ENCODE data around the gene ERGIC1.

Gene ERGIC1

DNA sequence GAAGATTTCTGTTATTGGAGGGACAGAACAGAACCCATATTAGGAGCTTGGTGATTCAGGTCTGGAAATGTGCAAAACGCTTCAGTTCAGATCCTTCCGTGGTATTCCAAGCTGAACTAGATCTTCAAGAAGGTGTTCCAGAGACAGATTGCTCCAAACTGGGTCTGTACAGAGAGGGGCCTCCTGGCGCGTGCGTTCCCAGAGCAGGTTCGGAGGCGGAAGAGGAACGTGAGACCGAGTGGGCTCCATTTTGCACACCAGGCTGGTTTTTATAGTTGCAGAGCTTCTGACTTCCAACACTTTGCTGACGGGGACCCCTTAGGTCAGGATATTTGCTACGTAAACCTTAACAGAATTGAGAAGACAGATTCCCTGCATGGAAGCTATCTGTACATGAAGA, 108.5 kb downstream of the ERGIC1 start:
- TF ChIP-seq, protein P1, sequence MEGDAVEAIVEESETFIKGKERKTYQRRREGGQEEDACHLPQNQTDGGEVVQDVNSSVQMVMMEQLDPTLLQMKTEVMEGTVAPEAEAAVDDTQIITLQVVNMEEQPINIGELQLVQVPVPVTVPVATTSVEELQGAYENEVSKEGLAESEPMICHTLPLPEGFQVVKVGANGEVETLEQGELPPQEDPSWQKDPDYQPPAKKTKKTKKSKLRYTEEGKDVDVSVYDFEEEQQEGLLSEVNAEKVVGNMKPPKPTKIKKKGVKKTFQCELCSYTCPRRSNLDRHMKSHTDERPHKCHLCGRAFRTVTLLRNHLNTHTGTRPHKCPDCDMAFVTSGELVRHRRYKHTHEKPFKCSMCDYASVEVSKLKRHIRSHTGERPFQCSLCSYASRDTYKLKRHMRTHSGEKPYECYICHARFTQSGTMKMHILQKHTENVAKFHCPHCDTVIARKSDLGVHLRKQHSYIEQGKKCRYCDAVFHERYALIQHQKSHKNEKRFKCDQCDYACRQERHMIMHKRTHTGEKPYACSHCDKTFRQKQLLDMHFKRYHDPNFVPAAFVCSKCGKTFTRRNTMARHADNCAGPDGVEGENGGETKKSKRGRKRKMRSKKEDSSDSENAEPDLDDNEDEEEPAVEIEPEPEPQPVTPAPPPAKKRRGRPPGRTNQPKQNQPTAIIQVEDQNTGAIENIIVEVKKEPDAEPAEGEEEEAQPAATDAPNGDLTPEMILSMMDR (IDR thresholded peaks at IDR 0.05; ENCODE audit: low read depth, low read length), result no peak
- in situ Hi-C loops (cut with HindIII; ENCODE audit: low sequenced_read_pairs), result no loop called here
- H3K4me3 ChIP-seq (ENCODE audit: low read depth, low read length), result no peak overlapping the region
- no peak for DNase-seq (ENCODE audit: low read depth, low spot score)

GRCh38 chr5:172943283-172943841, 109.3 kb downstream of the ERGIC1 start:
- DNase-seq (ENCODE audit: low read depth, low spot score), result peak; percentile 86
- in situ Hi-C loops (cut with HindIII; ENCODE audit: low sequenced_read_pairs), result no loop called here
- TF ChIP-seq, protein P1 (IDR thresholded peaks at IDR 0.05; ENCODE audit: low read depth, low read length), result no peak
- no peak overlapping the region for H3K4me3 ChIP-seq (ENCODE audit: low read depth, low read length)

DNA sequence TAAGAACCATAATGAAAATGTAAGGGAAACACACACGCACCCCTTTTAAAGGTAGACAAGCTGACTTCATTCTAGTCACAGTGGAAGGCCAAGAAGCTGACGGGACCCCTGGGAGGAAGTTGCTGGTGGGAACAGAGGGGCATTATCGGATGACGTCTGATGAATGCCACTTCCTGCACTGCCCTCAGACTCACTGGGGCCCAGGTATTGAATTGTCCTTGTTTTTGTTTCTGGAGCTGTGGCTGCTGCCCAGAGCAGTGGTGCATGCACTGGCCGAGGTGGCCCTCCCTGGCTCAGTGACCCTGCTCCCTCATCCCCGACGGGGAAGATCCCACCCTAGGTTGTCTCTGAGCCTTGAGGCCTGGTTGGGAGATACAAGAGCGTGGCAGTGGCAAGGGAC, 109.9 kb downstream of the ERGIC1 start:
- in situ Hi-C loops (cut with HindIII; ENCODE audit: low sequenced_read_pairs), result no loop called here
- TF ChIP-seq, protein P1 (IDR thresholded peaks at IDR 0.05; ENCODE audit: low read depth, low read length), result no peak
- no peak overlapping the region for H3K4me3 ChIP-seq (ENCODE audit: low read depth, low read length)
- DNase-seq (ENCODE audit: low read depth, low spot score), result no peak

DNA sequence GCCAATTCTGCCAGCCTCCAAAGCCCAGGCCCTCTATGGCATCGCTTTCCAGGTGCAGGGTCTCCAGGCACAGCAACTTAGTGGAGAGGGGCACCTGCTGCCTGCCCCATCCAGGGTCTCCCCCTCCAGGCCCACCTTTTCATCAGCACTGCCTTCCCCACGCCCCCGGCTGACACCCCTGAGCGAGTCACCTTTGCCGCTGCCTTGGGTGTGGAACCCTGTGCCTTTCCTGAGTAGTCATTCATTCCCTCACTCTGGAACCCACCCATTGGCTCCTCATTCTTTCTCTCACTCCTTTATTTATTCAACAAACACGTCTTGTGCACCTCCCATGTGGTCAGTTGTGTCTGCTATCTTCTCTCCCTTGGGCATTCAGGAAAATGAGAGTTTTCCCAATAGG, 110.7 kb downstream of the ERGIC1 start:
- H3K4me3 ChIP-seq (ENCODE audit: low read depth, low read length), result no peak overlapping the region
- in situ Hi-C loops (cut with HindIII; ENCODE audit: low sequenced_read_pairs), result no loop called here
- TF ChIP-seq, protein P1 (IDR thresholded peaks at IDR 0.05; ENCODE audit: low read depth, low read length), result no peak
- DNase-seq (ENCODE audit: low read depth, low spot score), result no peak

GRCh38 chr5:172945151-172945550, 111.1 kb downstream of the ERGIC1 start:
- DNase-seq (ENCODE audit: low read depth, low spot score), result no peak
- in situ Hi-C loops (cut with HindIII; ENCODE audit: low sequenced_read_pairs), result no loop called here
- no peak overlapping the region for H3K4me3 ChIP-seq (ENCODE audit: low read depth, low read length)
- TF ChIP-seq, protein P1 (IDR thresholded peaks at IDR 0.05; ENCODE audit: low read depth, low read length), result no peak

DNA sequence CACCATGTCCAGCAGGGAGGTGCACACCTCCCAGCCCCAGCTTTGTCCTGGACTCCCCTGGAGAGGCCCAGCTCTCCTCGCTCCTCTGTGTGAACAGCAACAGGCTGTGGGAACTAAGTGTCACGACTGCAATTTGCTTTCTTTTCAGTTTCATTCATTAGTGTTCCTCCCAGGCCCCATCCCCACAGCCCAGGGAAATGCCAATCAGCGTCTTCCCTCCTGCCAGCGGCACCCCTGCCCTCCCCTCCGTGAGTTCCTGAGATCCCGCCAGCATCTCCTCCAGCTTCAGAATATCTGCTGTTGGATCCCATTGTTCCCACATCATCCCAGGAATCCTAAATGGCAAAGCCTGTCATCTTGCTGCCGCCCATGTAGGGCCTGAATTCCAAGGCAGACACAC, 112.1 kb downstream of the ERGIC1 start:
- DNase-seq (ENCODE audit: low read depth, low spot score), result no peak
- in situ Hi-C loops (cut with HindIII; ENCODE audit: low sequenced_read_pairs), result no loop called here
- TF ChIP-seq, protein P1 (IDR thresholded peaks at IDR 0.05; ENCODE audit: low read depth, low read length), result no peak
- H3K4me3 ChIP-seq (ENCODE audit: low read depth, low read length), result no peak overlapping the region

DNA sequence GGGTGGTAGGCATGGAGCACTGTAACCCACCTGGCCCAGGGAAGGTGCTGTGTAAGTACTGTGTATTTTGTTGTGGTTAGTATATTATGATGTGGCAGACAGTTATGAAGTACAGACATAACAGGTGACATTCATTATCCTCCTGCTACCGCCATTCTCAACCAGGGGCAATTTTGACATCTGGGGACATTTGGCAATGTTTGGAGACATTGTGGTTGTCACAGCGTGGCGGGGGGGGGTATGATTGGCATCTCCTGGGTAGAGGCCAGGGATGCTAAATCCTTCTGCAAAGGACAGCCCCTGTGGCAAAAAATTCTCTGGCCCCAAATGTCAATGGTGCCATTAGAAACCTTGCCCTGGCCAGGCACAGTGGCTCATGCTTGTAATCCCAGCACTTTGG, 115.4 kb downstream of the ERGIC1 start:
- in situ Hi-C loops (cut with HindIII; ENCODE audit: low sequenced_read_pairs), result no loop called here
- TF ChIP-seq, protein P1 (IDR thresholded peaks at IDR 0.05; ENCODE audit: low read depth, low read length), result no peak
- no peak overlapping the region for H3K4me3 ChIP-seq (ENCODE audit: low read depth, low read length)
- DNase-seq (ENCODE audit: low read depth, low spot score), result no peak
